ENCODE data around the gene IQSEC1. TPM values are rescaled to one million over a fixed set of nuclear protein-coding genes. Genes with fewer than 3 reads are reported as not detected.

IQSEC1 gene
- total and polyA plus RNA-seq, 9 of the 15 experiments (the other 6 are each of a cell fraction or from before 2014, with no cell fraction given): 0.56 to 39.0 (median 6.8) TPM

DNA sequence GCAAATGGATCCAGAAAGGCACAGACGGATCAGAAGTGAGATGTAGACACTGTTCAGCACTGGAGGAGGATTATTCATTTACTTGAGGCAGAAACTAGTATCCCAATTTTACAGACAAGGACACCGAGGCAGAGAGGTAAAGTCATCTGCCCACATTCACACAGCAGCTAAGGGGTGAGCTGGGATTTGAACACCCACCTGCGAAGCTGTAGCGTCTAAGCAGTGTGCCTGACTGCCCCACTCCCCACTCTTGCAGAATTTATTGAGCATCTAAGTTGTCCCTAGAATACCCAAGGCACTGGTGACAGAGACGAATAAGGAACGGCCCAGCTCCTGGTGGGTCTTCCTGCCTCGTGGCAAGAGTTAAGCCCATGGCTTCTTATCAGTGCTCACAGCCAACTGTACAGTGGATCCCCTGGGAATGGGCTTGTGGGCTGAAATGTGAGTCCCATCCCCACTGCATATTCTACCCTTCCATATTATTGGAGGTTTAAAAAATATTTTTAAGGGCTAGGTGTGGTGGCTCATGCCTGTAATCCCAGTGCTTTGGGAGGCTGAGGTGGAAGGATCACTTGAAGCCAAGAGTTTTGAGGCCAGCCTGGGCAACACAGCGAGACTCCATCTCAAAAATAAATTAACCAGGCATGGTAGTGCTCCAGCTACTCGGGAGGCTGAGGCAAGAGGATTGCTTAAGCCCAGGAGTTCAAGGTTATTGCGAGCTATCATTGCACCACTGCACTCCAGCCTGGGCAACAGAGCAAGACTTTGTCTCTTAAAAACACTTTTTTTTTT lies 77.6 kb downstream of the IQSEC1 start (continued):
- TF ChIP-seq, protein P1, sequence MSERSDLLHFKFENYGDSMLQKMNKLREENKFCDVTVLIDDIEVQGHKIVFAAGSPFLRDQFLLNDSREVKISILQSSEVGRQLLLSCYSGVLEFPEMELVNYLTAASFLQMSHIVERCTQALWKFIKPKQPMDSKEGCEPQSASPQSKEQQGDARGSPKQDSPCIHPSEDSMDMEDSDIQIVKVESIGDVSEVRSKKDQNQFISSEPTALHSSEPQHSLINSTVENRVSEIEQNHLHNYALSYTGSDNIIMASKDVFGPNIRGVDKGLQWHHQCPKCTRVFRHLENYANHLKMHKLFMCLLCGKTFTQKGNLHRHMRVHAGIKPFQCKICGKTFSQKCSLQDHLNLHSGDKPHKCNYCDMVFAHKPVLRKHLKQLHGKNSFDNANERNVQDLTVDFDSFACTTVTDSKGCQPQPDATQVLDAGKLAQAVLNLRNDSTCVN (CRISPR knock-in tag; IDR thresholded peaks at IDR 0.05): no peak
- no peak for TF ChIP-seq ILK (tag; IDR thresholded peaks at IDR 0.05; ENCODE audit: borderline replicate concordance, low read depth)
- no peak for TF ChIP-seq TAF9B (IDR thresholded peaks at IDR 0.05; ENCODE audit: partially characterized antibody)
- no peak; the same call in 1 of the 2 replicates for TF ChIP-seq MYNN (IDR thresholded peaks at IDR 0.05)
- no peak for TF ChIP-seq MYNN (CRISPR knock-in tag; IDR thresholded peaks at IDR 0.05)
- TF ChIP-seq ZNF395 (CRISPR knock-in tag; IDR thresholded peaks at IDR 0.05): no peak; the same call in 1 of the 2 replicates
- no peak for TF ChIP-seq KLF13 (tag; IDR thresholded peaks at IDR 0.05; ENCODE audit: borderline replicate concordance, low read depth)
- no peak for TF ChIP-seq THAP12 (CRISPR knock-in tag; IDR thresholded peaks at IDR 0.05)
- TF ChIP-seq, protein P2, sequence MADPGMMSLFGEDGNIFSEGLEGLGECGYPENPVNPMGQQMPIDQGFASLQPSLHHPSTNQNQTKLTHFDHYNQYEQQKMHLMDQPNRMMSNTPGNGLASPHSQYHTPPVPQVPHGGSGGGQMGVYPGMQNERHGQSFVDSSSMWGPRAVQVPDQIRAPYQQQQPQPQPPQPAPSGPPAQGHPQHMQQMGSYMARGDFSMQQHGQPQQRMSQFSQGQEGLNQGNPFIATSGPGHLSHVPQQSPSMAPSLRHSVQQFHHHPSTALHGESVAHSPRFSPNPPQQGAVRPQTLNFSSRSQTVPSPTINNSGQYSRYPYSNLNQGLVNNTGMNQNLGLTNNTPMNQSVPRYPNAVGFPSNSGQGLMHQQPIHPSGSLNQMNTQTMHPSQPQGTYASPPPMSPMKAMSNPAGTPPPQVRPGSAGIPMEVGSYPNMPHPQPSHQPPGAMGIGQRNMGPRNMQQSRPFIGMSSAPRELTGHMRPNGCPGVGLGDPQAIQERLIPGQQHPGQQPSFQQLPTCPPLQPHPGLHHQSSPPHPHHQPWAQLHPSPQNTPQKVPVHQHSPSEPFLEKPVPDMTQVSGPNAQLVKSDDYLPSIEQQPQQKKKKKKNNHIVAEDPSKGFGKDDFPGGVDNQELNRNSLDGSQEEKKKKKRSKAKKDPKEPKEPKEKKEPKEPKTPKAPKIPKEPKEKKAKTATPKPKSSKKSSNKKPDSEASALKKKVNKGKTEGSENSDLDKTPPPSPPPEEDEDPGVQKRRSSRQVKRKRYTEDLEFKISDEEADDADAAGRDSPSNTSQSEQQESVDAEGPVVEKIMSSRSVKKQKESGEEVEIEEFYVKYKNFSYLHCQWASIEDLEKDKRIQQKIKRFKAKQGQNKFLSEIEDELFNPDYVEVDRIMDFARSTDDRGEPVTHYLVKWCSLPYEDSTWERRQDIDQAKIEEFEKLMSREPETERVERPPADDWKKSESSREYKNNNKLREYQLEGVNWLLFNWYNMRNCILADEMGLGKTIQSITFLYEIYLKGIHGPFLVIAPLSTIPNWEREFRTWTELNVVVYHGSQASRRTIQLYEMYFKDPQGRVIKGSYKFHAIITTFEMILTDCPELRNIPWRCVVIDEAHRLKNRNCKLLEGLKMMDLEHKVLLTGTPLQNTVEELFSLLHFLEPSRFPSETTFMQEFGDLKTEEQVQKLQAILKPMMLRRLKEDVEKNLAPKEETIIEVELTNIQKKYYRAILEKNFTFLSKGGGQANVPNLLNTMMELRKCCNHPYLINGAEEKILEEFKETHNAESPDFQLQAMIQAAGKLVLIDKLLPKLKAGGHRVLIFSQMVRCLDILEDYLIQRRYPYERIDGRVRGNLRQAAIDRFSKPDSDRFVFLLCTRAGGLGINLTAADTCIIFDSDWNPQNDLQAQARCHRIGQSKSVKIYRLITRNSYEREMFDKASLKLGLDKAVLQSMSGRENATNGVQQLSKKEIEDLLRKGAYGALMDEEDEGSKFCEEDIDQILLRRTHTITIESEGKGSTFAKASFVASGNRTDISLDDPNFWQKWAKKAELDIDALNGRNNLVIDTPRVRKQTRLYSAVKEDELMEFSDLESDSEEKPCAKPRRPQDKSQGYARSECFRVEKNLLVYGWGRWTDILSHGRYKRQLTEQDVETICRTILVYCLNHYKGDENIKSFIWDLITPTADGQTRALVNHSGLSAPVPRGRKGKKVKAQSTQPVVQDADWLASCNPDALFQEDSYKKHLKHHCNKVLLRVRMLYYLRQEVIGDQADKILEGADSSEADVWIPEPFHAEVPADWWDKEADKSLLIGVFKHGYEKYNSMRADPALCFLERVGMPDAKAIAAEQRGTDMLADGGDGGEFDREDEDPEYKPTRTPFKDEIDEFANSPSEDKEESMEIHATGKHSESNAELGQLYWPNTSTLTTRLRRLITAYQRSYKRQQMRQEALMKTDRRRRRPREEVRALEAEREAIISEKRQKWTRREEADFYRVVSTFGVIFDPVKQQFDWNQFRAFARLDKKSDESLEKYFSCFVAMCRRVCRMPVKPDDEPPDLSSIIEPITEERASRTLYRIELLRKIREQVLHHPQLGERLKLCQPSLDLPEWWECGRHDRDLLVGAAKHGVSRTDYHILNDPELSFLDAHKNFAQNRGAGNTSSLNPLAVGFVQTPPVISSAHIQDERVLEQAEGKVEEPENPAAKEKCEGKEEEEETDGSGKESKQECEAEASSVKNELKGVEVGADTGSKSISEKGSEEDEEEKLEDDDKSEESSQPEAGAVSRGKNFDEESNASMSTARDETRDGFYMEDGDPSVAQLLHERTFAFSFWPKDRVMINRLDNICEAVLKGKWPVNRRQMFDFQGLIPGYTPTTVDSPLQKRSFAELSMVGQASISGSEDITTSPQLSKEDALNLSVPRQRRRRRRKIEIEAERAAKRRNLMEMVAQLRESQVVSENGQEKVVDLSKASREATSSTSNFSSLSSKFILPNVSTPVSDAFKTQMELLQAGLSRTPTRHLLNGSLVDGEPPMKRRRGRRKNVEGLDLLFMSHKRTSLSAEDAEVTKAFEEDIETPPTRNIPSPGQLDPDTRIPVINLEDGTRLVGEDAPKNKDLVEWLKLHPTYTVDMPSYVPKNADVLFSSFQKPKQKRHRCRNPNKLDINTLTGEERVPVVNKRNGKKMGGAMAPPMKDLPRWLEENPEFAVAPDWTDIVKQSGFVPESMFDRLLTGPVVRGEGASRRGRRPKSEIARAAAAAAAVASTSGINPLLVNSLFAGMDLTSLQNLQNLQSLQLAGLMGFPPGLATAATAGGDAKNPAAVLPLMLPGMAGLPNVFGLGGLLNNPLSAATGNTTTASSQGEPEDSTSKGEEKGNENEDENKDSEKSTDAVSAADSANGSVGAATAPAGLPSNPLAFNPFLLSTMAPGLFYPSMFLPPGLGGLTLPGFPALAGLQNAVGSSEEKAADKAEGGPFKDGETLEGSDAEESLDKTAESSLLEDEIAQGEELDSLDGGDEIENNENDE (IDR thresholded peaks at IDR 0.05; ENCODE audit: low read depth, low read length): no peak
